K562 (cell line): ENCODE measurements around the gene TXNL4A. TPM values are rescaled to one million over a fixed set of nuclear protein-coding genes. Genes with fewer than 3 reads are reported as not detected.
A peak's percentile ranks its signal among the peaks of the same experiment; 100 is the strongest.

Experiments used
- ATAC-seq: fragments of 200-7000 bp; cut with Tn5 transposase; 3 replicates; pipeline ENCODE4 v1.9.1; 2020; ENCODE audit warnings: moderate library complexity
- BruUV-seq: library from RNA; stranded (reverse); fragments of 400-500 nt; replicated peaks from 2 replicates; lab custom pipeline; 2021; lab: Mats Ljungman, UMichigan
- CTCF ChIA-PET: fragments of 300-600 bp; formaldehyde crosslinking; extraction: SDS; loops from one replicate; lab custom pipeline; 2021; ENCODE audit warnings: low intra/inter-chr PET ratio; lab: Yijun Ruan, JAX
- POLR2A ChIA-PET: fragments of 300-600, 350-650 bp; sonication (Branson Sonifier 250); formaldehyde crosslinking; extraction: SDS; loops from one replicate; lab custom pipeline; 2021; ENCODE audit warnings: antibody characterized with exemption, inconsistent platforms; lab: Yijun Ruan, JAX
- DNase-seq, 4 experiments: peaks; one replicate each; pipeline versions ENCODE4 v3.0.0 to v3.0.0-alpha.2; 2011 to 2018; ENCODE audit warnings: low spot score in 3 of 4, mixed read lengths in 3 of 4; ENCODE audit errors: extremely low read depth in 1 of 4
- FAIRE-seq: peaks from 2 replicates; lab custom pipeline; 2011; peaks lifted over from hg19 to GRCh38; lab: Jason Lieb, UNC
- H2AFZ ChIP-seq: 2 replicates; pipeline ENCODE4 v1.6.0; 2011; ENCODE audit warnings: low read depth, low read length, control low read depth, inconsistent platforms
- H3K27ac ChIP-seq: fragments of 200-600 bp; 3 replicates; pipeline ENCODE4 v1.8.0; 2011; ENCODE audit warnings: low read depth, mild to moderate bottlenecking, control low read depth, inconsistent platforms, low read length, moderate library complexity, mixed read lengths; ENCODE audit errors: extremely low read depth
- H3K27me3 ChIP-seq, 2 experiments: fragments of 300-600 bp in 1 of 2; 2 replicates in 1 of 2; 3 replicates in 1 of 2; pipeline versions ENCODE4 v1.6.0 to v1.8.0; 2011; ENCODE audit warnings: inconsistent platforms in 2 of 2, low read length in 2 of 2, mild to moderate bottlenecking in 1 of 2, mixed read lengths in 1 of 2, moderate library complexity in 1 of 2; ENCODE audit not compliant: control insufficient read depth in 2 of 2, insufficient read depth in 2 of 2
- H3K36me3 ChIP-seq: fragments of 300-600 bp; 3 replicates; pipeline ENCODE4 v1.8.0; 2011; ENCODE audit warnings: mild to moderate bottlenecking, low read length, inconsistent platforms; ENCODE audit not compliant: control insufficient read depth, insufficient read depth
- H3K4me1 ChIP-seq, 2 experiments: fragments of 200-600 bp in 1 of 2; replicated peaks in 1 of 2; 2 replicates in 1 of 2; 3 replicates in 1 of 2; pipeline versions ENCODE4 v1.5.1 to v1.8.0; 2011; ENCODE audit warnings: inconsistent platforms in 2 of 2, low read length in 2 of 2, mild to moderate bottlenecking in 1 of 2, mixed read lengths in 1 of 2, moderate library complexity in 1 of 2; ENCODE audit not compliant: control insufficient read depth in 2 of 2, insufficient read depth in 2 of 2
- H3K4me2 ChIP-seq: 2 replicates; pipeline ENCODE4 v1.6.1; 2011; ENCODE audit warnings: low read length, control low read depth, inconsistent platforms, mixed read lengths; ENCODE audit not compliant: insufficient read depth
- H3K4me3 ChIP-seq: fragments of 200-600 bp; sonication (generic), shearing (Covaris generic); 2 replicates; pipeline ENCODE4 v1.5.1; 2016; ENCODE audit warnings: control low read depth, inconsistent platforms
- H3K79me2 ChIP-seq: fragments of 200-600 bp; 3 replicates; pipeline ENCODE4 v1.8.0; 2011; ENCODE audit warnings: low read length, inconsistent platforms; ENCODE audit not compliant: control insufficient read depth, insufficient read depth
- H3K9ac ChIP-seq, 2 experiments: 2 replicates each; pipeline versions ENCODE4 v1.6.0 to v1.6.1; 2011; ENCODE audit warnings: low read depth in 2 of 2, low read length in 2 of 2, control low read depth in 1 of 2, inconsistent platforms in 1 of 2, mild to moderate bottlenecking in 1 of 2, mixed read lengths in 1 of 2; ENCODE audit not compliant: insufficient read depth in 1 of 2
- H3K9me1 ChIP-seq: one replicate; pipeline ENCODE4 v1.6.0; 2011; ENCODE audit warnings: inconsistent platforms, mild to moderate bottlenecking, low read length, moderate library complexity; ENCODE audit not compliant: control insufficient read depth, insufficient read depth
- H3K9me3 ChIP-seq: replicated peaks from 2 replicates; pipeline ENCODE4 v1.5.1; 2011; ENCODE audit warnings: low read depth, low read length, inconsistent platforms; ENCODE audit not compliant: control insufficient read depth, insufficient read depth
- H4K20me1 ChIP-seq: replicated peaks from 2 replicates; pipeline ENCODE4 v1.6.1; 2011; ENCODE audit warnings: low read length, inconsistent platforms, mixed read lengths; ENCODE audit not compliant: control insufficient read depth, insufficient read depth
- DDX20 ChIP-seq: fragments of 450-650 bp; IDR thresholded peaks from 2 replicates; pipeline ENCODE4 v1.6.1; 2016; ENCODE audit warnings: missing genetic modification characterization, low read depth, mild to moderate bottlenecking, missing compliant biosample characterization, moderate library complexity
- E2F6 ChIP-seq, 2 experiments: IDR thresholded peaks; 2 replicates each; pipeline ENCODE4 v1.6.1; 2011; ENCODE audit warnings: borderline replicate concordance in 1 of 2, control low read depth in 1 of 2, low read depth in 1 of 2, low read length in 1 of 2, mild to moderate bottlenecking in 1 of 2, mixed read lengths in 1 of 2, moderate library complexity in 1 of 2; ENCODE audit not compliant: insufficient read depth in 1 of 2, insufficient read length in 1 of 2, poor library complexity in 1 of 2, severe bottlenecking in 1 of 2; ENCODE audit errors: extremely low read depth in 1 of 2
- FOXK2 ChIP-seq, 2 experiments: fragments of 450-650 bp; IDR thresholded peaks in 1 of 2; conservative IDR thresholded peaks in 1 of 2; 2 replicates each; pipeline ENCODE4 v1.6.1; 2016; ENCODE audit warnings: low read depth in 2 of 2, mild to moderate bottlenecking in 1 of 2
- ILF3 ChIP-seq: fragments of 450-650 bp; IDR thresholded peaks from 2 replicates; pipeline ENCODE4 v1.6.1; 2018; ENCODE audit warnings: antibody characterized with exemption, mild to moderate bottlenecking, moderate library complexity, borderline replicate concordance
- L3MBTL2 ChIP-seq: fragments of 450-650 bp; IDR thresholded peaks from 2 replicates; pipeline ENCODE4 v1.6.1; 2016; ENCODE audit warnings: mild to moderate bottlenecking, moderate library complexity
- SMAD4 ChIP-seq: fragments of 250-450 bp; sonication (Bioruptor Pico); conservative IDR thresholded peaks from 2 replicates; pipeline ENCODE4 v1.8.0; 2021; ENCODE audit warnings: inconsistent platforms, mild to moderate bottlenecking, moderate library complexity
- WGBS: fragments of 100-300 bp; shearing (Covaris generic); methylation state at CpG from one replicate; pipeline ENCODE4 v1.1.6; 2016; ENCODE audit warnings: low coverage, mixed read lengths; ENCODE audit not compliant: insufficient coverage; ENCODE audit errors: missing lambda C conversion rate; 5-methylcytosine and 5-hydroxymethylcytosine counted together
- in situ Hi-C: fragments of 300-500 bp; cut with MboI; formaldehyde crosslinking; loops from 4 replicates; pipeline ENCODE4 v1.15.0; 2018; ENCODE audit warnings: inconsistent platforms, mixed read lengths
- intact Hi-C: fragments of 100-400 bp; cut with micrococcal nuclease; formaldehyde crosslinking; loops from 2 replicates; pipeline ENCODE4 v1.14.2; 2022
- polyA plus RNA-seq, 8 experiments: library from polyadenylated mRNA; depleted of rRNA in 4 of 8; stranded (reverse) in 5 of 8; unstranded in 3 of 8; fragments of >200 nt; fragmentation: Nextera tagmentation in 2 of 8; fragmentation: Illumina TruSeq in 1 of 8; extraction: Ambion mirVana in 2 of 8; extraction: Trizol in 1 of 8; gene quantifications; 2 replicates each; pipeline versions ENCODE4 v1.2.1 to v1.2.3, GENCODE V29; 2011 to 2014; ENCODE audit warnings: inconsistent platforms in 1 of 8, missing spikeins in 1 of 8
- total RNA-seq, 7 experiments: library from RNA; depleted of rRNA in 6 of 7; stranded (reverse); fragments of >200 nt in 6 of 7; fragmentation: Illumina TruSeq in 2 of 7; extraction: Trizol in 2 of 7; gene quantifications; 2 replicates each; pipeline versions ENCODE4 v1.2.1 to v1.2.3, GENCODE V29; 2011 to 2021; ENCODE audit warnings: low replicate concordance in 1 of 7
- TF ChIP-seq, protein P1 (sequence below): fragments of 450-650 bp; IDR thresholded peaks from 2 replicates; pipeline ENCODE4 v1.6.1; 2016; ENCODE audit warnings: mild to moderate bottlenecking, moderate library complexity

The TXNL4A gene
- total and polyA plus RNA-seq, 9 of the 15 experiments (the other 6 are each of a cell fraction or from before 2014, with no cell fraction given): 27.0 to 132 (median 87.5) TPM

GRCh38 chr18:79953971-79954651, 34.3 kb downstream of the TXNL4A start:
- Histone ChIP-seq H4K20me1 (no peaks in the 10 kb centered on the region), H2AFZ (no peak overlapping the region), H3K36me3 (no peaks in the 10 kb centered on the region), H3K79me2 (peaks cover 8% of the 10 kb centered on the region; the same call in 1 of the 3 replicates)
- POLR2A ChIA-PET: interaction anchor here (1.9 kb wide), 1 partner anchor 14 kb away, joined by 7 read pairs; no protein-coding TSS in a partner anchor
- no peak for FAIRE-seq
- CTCF ChIA-PET: no interaction called here
- TF ChIP-seq E2F6 (IDR thresholded peaks at IDR 0.05; ENCODE audit: borderline replicate concordance in 1 of 2, extremely low read depth in 1 of 2, insufficient read depth in 1 of 2, insufficient read length in 1 of 2, low read depth in 1 of 2, low read length in 1 of 2, poor library complexity in 1 of 2, severe bottlenecking in 1 of 2): peak in 1 of 2 experiments; percentile 47
- TF ChIP-seq ILF3: no peak
- TF ChIP-seq DDX20: no peak
- no peak for TF ChIP-seq SMAD4 (CRISPR knock-in tag)
- no peak for TF ChIP-seq FOXK2 (conservative IDR thresholded peaks at IDR 0.05 in 1 of 2, IDR thresholded peaks at IDR 0.05 in 1 of 2; ENCODE audit: low read depth in 2 of 2)
- TF ChIP-seq, protein P1, sequence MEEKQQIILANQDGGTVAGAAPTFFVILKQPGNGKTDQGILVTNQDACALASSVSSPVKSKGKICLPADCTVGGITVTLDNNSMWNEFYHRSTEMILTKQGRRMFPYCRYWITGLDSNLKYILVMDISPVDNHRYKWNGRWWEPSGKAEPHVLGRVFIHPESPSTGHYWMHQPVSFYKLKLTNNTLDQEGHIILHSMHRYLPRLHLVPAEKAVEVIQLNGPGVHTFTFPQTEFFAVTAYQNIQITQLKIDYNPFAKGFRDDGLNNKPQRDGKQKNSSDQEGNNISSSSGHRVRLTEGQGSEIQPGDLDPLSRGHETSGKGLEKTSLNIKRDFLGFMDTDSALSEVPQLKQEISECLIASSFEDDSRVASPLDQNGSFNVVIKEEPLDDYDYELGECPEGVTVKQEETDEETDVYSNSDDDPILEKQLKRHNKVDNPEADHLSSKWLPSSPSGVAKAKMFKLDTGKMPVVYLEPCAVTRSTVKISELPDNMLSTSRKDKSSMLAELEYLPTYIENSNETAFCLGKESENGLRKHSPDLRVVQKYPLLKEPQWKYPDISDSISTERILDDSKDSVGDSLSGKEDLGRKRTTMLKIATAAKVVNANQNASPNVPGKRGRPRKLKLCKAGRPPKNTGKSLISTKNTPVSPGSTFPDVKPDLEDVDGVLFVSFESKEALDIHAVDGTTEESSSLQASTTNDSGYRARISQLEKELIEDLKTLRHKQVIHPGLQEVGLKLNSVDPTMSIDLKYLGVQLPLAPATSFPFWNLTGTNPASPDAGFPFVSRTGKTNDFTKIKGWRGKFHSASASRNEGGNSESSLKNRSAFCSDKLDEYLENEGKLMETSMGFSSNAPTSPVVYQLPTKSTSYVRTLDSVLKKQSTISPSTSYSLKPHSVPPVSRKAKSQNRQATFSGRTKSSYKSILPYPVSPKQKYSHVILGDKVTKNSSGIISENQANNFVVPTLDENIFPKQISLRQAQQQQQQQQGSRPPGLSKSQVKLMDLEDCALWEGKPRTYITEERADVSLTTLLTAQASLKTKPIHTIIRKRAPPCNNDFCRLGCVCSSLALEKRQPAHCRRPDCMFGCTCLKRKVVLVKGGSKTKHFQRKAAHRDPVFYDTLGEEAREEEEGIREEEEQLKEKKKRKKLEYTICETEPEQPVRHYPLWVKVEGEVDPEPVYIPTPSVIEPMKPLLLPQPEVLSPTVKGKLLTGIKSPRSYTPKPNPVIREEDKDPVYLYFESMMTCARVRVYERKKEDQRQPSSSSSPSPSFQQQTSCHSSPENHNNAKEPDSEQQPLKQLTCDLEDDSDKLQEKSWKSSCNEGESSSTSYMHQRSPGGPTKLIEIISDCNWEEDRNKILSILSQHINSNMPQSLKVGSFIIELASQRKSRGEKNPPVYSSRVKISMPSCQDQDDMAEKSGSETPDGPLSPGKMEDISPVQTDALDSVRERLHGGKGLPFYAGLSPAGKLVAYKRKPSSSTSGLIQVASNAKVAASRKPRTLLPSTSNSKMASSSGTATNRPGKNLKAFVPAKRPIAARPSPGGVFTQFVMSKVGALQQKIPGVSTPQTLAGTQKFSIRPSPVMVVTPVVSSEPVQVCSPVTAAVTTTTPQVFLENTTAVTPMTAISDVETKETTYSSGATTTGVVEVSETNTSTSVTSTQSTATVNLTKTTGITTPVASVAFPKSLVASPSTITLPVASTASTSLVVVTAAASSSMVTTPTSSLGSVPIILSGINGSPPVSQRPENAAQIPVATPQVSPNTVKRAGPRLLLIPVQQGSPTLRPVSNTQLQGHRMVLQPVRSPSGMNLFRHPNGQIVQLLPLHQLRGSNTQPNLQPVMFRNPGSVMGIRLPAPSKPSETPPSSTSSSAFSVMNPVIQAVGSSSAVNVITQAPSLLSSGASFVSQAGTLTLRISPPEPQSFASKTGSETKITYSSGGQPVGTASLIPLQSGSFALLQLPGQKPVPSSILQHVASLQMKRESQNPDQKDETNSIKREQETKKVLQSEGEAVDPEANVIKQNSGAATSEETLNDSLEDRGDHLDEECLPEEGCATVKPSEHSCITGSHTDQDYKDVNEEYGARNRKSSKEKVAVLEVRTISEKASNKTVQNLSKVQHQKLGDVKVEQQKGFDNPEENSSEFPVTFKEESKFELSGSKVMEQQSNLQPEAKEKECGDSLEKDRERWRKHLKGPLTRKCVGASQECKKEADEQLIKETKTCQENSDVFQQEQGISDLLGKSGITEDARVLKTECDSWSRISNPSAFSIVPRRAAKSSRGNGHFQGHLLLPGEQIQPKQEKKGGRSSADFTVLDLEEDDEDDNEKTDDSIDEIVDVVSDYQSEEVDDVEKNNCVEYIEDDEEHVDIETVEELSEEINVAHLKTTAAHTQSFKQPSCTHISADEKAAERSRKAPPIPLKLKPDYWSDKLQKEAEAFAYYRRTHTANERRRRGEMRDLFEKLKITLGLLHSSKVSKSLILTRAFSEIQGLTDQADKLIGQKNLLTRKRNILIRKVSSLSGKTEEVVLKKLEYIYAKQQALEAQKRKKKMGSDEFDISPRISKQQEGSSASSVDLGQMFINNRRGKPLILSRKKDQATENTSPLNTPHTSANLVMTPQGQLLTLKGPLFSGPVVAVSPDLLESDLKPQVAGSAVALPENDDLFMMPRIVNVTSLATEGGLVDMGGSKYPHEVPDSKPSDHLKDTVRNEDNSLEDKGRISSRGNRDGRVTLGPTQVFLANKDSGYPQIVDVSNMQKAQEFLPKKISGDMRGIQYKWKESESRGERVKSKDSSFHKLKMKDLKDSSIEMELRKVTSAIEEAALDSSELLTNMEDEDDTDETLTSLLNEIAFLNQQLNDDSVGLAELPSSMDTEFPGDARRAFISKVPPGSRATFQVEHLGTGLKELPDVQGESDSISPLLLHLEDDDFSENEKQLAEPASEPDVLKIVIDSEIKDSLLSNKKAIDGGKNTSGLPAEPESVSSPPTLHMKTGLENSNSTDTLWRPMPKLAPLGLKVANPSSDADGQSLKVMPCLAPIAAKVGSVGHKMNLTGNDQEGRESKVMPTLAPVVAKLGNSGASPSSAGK: peak; percentile 72
- TF ChIP-seq L3MBTL2: peak; percentile 57; the same call in 1 of the 2 replicates
- TF ChIP-seq, all 486 proteins: peak for 3
- Histone ChIP-seq H3K27me3 (no peaks in the 10 kb centered on the region), H3K9me1 (no peaks in the 10 kb centered on the region), H3K4me2 (no peak overlapping the region), H3K9me3 (no peaks in the 10 kb centered on the region), H3K4me3 (no peak overlapping the region), H3K4me1 (peaks cover 6 to 28% of the 10 kb centered on the region in 2 experiments; a peak in 4 of 5 replicates), H3K9ac (no peak overlapping the region), H3K27ac (no peak overlapping the region)
- intact Hi-C loops: no loop called here
- WGBS: 57% methylated on average over 10 of the region's 10 CpGs
- in situ Hi-C loops: no loop called here
- no TSS peak for BruUV-seq
- ATAC-seq (no peak), DNase-seq (peak in 1 of 4 experiments; percentile 16)
